DMS53 (cell line): Measurements from ENCODE around the gene RTN4R.
"Not testable (repeated sequence)": the region's sequence is repeated elsewhere in the genome, so short reads cannot be mapped to it uniquely, and the experiment has no call there.

Source experiments
- DNase-seq: peaks from one replicate; lab custom pipeline; 2025; lab: John Stamatoyannopoulos, UW

RTN4R gene

DNA sequence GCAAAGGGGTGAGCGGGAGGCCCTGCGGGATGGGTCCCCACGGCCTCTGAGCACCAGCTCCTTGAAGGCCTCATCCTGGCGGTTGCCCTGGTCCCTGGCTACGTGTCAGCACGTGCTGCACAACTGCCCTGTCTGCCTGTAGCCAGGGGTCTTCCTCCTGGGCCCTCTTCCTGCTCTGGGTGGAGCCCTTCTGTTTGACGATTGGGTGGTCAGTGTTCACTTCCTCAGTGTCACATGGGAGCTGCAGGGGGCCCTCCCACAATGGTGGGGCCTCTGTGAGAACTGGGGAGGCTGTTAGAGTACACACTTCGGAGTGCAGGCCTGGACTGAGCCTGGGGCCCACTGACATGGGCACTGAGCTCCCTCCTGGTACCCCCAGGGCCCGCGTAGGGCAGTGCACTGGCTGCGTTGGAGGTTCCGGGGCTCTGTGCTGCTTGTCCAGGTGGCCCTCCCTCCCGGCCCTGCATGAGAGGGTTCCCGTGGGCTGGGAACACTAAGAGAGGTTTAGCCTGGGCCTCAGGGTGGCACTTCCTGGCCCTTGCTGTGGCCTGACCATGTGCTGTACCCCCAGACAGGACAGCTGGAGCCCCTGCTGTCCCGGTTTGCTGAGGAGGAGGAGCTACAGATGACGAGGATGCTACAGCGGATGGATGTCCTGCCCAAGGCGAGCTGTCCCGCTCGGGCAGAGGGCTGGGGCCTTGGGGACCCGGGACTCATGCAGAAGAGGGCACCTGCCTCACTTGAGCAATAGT is 38.0 kb upstream of the RTN4R start:
- DNase-seq = no peak

DNA sequence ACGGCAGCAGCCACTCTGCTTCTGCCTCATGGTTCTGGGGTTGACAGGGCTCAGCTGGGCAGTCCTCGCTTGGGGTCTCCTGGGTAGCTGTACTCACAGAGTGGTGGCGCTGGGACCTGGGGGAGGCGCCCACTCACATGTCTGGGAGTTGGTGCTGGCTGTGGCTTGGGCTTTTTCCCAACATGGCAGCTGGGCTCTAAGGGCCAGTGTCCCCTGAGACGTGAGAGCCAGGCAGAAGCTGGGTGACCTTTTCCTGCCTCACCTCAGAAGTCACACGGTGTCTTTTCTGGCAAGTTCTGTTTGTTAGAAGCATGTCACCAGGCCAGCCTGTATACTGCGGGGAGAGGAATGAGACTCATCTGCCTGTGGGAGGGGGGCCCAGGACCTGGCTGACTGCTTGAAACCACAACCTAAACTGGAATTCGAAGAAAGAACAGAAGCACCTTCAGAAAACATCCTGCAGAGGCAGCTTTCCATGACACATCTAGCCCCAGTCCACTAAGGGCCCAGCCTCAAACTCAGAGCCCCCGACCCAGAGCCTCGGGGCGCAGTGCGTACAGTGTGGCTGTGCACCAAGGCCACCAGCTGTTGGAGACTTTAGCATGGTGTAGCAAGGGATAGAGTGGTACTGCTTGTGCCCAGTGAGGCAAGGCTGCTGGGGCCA is 37.2 kb upstream of the RTN4R start:
- not testable (repeated sequence) for DNase-seq

DNA sequence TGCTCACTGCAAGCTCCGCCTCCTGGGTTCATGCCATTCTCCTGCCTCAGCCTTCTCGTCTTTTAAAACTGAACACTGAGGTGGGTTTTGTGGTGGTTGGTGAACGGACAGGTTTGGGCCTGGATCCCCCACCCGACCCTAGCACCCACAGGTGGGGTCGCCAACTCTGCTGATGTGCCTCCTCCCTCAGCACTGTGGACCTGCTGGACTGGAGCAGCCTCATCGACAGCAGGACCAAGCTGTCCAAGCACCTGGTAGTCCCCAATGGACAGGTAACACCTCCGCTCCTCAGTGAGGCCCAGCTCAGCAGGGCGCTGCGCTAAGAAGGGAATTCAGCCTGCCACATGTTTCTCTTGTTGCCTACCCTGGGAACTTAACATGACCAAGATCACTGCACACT is 36.5 kb upstream of the RTN4R start:
- no peak for DNase-seq

DNA sequence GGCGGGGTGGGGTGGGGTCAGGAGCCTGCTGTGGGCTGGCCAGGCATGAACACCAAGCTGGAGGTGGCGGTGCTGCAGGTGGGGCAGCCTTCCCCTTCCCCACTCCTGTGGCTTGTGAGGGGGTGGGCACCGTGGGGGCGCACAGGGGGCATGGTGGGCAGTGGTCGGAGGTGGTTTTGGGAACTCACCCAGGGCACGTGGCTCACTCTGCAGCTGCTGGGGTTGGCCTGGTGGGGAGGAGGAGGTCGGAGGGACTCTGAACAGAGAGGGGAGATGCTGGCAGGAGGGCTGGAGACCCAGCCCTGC is 35.1 kb upstream of the RTN4R start:
- DNase-seq = not testable (repeated sequence)

DNA sequence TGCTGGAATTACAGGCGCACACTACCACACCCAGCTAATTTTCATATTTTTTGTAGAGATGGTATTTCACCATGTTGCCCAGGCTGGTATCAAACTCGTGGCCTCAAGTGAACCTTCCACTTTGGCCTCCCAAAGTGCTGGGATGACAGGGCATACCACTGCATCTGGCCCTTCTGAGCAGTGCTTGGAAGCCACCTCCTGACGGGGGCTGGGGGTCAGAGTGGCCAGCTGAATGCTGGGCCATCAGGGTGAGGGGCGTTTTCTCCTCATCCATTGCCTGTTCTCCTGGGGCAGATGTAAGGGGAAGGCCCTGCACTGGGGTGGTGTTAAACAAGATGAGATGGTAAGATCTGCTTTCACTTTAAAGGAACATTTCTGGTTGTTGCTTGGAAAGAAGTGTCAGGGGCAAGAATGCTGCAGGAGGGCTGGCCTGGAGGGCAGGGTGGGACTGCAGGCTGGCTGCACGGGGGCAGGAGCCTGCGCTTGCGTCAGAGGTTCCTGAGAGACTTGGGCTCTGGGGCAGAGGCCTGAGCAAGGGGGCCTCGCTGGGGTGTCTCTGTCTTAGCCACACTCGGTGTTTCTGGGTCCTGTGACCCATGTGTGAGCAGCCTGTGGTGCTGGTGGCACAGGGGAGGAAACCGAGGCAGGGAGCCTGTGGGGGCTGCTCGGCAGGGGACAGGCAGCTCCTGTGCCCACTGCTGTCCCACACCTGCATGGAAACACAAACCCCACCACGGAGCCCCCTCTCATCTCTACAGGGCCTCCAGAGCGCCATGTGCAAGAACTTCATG is 34.5 kb upstream of the RTN4R start:
- no peak for DNase-seq

DNA sequence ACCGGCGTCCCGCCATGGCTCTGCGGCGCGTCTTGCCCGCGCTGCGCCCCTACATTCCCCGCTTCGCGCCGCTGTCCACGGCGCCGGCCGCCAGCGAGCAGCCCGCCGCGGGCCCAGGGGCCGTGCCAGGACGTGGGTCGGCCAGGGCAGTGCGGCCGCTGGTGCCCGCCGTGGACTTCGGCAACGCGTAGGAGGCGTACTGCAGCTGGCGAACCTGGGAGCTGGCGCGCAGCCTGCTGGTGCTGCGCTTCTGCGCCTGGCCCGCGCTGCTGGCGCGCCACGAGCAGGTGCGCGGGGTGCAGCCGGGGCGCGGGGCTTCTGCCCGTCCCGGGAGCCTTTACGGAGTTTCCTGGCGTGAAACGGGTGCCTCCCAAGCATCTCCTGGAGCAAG is 31.6 kb upstream of the RTN4R start:
- DNase-seq = peak; percentile 70

DNA sequence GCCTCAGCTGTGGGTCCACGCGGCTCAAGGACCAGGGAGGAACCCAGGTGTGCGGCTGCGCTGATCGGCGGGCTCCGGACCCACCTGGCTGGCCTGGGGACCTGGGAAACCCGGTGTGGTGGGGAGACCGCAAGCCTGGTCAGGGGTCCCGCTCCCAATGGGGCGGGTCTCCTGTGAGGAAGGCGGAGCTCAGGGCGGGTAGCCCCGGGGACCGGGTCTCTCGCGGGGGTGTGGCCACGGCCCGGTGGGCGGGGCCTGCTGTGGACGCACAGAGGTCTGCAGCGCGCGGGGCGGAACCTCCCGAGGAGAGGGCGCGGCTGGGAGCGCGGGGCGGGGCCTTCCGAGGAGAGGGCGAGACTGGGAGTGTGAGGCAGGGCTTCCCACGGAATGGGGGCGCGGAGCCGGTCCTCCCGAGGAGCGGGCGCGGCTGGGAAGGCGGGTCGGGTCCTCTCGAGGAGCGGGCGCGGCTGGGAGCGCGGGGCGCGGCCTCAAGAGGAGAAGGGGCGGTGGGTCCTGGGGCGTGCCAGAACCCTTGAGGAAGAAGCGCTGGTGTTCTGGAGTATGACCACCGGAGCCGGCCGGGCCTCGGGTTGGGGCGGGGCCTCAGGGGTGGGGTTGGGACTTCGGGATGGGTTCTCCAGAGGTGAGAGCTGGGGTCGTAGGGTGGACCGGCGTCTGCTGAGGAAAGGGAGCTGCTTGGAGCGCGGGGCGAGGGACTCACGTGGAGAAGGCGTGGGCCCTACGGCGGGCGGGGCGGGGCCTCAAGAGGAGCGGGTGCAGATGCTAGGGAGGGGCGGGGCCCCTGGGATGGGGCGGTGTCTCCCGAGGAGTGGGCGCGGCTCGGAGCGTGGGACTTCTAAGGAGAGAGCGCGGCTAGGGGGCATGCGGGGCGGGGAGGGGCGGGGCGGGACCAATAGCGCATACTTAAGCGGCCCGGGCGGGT is 31.0 kb upstream of the RTN4R start:
- DNase-seq = peak; percentile 80

DNA sequence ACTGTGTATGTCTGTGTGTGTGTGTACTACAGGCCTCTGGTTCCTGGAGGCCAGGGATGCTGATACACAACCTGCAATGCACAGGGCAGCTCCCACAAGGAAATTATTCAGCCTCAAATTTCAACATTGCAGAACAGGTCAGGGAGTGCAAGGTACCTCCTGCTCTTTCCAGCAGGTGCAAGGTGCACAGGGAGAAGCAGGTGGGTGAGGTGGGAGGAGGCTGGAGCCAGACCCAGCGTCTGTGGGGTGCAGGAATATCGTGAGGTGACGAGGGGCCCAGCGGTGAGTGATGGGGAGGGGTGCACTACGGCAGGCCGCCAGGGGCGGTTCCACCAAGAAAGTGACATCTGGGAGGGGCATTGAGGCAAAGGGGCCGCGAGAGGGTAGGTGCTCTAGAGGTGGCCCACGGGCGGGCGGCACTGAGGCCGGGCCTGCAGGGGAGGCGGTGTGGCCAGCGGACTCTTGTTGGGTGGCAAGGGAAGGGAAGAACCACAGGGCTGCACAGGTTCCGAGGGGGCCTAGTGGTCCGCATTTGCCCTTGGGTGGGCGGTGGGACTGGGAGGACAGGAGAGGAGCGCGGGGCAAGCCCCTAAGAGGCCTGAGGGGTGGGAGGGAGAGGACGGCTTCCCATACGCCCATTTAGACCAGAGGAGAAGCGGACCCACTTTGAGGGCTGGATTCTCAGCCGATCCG is 30.1 kb upstream of the RTN4R start:
- peak; percentile 36 for DNase-seq

DNA sequence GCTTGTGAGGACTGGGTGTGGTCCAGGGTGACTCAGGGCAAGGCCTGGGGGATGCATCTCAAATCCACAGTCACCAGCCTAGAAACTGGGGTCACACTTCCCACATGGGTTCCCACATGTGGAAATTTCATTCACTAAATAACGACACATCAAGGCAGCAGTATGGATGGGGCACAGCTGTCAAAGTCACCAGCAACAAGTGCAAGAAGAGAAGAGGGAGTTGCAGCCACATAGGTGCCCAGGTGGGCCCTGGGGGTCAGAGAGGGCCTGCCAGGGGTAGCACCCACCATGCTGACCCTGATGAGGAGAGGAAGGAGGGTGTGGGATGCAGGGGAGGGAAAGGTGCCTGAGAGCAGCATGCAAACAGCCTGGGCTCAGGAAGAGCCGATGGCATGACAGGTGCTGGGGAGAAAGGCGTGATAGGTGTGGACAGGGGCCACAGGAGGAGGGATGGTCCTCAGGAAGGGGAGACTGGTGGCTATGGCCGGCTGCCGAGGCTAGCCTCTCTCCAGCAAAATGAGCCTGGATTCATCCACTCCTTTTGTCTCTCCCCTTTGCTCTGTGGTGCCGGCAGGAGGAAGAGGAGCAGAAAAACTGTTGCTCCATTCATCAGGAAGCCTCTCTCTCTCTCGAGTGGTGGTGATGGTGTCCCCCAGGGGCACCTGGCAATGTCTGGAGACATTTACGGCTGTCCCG is 29.4 kb upstream of the RTN4R start:
- DNase-seq = no peak

DNA sequence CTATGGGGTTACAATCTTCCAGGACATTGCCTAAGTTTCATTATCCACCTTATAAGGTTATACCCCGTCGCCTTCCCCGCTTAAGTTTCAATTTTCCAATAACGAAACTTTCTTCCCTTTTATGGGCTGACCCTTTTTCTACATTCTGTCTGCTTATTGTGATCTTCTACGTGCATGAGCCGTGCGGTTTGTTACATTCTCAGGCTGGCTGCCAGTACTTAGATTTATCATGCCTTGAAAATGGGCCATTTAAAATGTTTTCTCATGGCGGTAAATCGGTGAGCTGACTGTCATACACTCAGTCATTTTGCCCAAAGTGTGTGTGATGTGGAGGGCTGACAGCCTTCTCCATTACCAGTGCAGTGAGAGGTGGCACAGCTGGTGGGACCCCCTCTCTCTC is 28.5 kb upstream of the RTN4R start:
- DNase-seq = no peak

DNA sequence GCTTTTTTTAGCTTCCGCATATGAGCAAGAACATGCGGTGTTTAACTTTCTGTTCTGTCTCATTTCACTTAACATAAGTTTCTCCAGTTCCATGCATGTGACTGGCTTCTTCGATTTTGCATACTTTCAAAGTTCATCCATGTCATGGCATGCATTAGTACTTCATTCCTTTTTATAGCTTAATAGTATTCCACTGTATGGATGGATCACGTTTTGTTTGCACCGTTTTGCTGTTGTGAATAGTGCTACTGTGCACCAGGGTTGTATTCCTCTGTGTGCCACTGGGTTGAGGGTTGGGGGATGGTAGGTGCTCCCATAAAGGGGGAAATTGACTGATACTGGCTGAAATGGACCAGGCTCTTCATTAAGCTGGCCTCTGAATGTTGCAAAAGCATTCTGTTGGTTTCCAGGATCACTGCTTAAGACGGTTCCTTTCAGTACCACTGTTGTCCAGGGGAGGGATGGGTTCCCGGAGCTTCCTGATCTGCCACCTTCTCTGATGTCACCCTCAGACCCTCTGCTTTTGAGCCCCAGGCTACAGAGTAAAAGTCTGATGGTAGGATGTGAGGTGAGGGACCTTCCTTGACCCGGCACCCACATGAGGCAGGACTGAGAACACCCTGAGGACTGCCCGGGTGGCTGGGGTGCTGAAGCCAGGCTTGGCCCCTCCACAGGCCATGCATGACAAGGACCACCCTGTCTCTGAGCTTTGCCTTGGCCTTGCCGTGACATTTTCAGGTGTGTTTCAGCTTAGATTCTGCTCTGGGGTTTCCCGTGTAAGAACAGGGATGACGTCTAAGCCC is 27.3 kb upstream of the RTN4R start:
- DNase-seq = no peak

DNA sequence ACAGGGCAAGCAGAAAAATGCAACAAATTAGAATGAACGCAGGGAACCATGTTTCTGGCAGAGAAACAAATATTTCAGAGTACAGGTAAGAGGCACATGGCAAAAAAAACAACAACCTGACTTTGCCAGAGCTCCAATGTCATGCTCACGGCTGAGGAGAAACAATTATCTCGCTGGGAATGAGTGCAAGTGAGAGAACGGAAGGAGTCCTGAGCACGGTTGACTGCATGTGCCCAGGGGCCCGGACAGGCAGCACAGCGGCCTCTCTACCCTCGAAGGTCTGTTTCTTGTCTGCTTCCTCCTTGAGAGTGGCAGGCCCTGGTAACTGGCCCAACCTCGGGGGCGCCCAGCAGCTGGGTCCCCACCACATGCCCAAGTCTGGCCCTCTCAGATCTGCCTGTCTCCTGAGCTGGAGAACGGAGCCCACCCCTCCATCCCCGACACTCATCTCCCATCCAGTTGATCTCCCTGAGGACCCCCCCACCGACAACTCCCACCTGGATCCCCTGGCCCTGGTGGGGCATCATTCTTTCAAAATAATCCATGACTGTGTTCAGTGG is 24.6 kb upstream of the RTN4R start:
- no peak for DNase-seq

DNA sequence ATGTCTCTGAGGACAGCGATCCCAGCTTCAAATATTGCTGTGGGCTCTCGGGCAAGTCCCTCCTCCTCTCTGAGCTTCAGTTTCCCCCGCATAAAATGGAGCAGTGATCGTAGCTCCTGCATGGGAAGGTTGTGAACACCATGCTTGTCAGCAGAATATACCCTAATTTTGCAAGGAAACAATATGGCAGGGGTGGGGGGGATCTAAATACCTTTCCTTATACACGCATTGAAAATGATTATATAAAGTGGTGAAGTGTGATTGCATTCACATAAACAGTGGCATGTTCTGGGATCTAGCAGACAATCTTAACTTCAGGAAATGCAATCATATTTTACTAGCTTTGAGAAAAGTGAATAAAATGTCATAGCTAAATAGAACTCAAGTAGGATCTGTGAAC is 24.0 kb upstream of the RTN4R start:
- no peak for DNase-seq

DNA sequence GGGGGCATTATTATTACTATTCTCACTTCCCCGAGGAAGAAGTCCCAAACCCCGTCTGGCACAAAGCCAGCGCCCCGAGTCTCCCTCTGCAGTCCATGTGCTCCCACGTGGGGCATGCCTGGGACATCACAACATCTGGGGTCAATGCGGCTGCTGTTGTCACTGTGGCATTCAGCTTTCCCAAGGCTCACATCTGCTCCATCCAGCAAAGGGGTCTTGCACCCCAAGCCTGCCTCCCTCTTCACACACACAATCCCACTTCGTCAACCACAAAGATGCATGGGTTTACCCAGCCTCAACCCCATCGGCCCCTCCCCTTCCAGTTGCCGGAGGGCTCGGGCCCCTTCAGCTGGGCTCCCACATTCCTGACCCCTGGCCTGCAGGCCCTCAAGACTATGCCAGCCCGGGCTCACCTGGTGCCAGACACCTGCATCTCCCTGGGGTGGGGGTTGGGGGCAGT is 23.5 kb upstream of the RTN4R start:
- no peak for DNase-seq

DNA sequence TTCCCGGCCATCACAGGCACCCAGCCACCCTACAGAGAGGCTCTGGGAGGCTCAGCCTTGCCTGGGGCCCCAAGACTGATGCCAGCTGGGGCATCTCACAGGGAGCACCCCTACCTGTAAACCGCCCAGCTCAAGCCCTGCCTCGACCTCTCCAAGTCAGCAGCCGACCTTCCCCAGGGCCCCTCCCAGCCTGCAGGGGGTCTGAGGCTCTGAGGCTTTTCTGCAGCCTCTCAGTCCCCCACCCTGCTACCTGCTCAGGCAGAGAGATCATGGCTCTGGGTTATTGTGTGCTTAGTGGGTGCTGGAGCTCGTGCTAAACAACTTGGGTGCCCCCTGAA is 23.1 kb upstream of the RTN4R start:
- no peak for DNase-seq

DNA sequence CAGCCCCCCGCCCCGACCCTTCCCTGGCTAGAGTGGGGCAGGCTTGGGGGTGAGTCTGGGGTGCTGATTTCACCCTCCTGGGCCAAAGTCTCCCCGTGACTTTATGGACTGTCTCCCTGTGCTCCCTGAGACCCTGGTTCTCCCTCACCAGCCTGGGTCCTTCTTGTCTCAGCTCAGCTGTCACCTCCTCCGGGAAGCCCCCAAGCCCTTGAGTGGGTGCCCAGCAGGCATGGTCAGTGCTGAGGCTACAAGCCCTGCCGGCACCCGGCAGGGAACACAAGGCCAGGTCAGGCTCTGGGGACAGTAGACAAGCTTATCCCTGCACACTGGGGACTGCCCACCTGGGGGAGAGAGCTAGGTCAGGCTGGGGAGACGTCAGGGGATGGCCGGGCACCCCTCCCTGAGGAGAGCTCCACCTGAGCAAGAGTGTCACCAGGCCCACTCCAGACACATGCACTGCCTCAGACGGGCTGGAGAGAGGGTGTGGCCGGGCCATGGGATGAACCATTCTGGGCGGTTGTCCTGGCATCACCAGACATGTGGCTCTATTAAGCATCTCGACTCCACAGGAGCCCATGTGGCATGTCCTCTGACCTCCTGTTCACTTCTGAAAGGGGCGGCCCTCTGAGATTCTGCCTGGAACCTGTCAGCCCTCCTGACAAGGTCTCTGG is 22.6 kb upstream of the RTN4R start:
- DNase-seq = no peak

DNA sequence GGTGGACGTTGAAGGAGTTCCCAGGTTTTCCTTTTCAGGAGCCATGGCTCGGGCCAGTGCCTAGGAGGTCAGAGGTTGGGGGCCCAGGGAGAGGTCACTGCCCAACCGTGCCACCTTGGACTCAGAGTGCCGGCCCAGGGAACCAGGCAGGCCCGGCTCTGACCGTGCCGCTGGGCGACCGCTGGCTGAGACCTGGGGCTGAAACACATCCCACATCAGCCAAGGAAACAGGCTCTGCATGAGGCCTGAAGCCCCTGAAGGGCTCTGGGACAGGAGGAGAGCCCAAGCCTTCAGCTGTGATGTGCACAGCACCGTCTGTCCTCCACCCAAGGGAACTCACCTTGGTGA is 21.9 kb upstream of the RTN4R start:
- no peak for DNase-seq

DNA sequence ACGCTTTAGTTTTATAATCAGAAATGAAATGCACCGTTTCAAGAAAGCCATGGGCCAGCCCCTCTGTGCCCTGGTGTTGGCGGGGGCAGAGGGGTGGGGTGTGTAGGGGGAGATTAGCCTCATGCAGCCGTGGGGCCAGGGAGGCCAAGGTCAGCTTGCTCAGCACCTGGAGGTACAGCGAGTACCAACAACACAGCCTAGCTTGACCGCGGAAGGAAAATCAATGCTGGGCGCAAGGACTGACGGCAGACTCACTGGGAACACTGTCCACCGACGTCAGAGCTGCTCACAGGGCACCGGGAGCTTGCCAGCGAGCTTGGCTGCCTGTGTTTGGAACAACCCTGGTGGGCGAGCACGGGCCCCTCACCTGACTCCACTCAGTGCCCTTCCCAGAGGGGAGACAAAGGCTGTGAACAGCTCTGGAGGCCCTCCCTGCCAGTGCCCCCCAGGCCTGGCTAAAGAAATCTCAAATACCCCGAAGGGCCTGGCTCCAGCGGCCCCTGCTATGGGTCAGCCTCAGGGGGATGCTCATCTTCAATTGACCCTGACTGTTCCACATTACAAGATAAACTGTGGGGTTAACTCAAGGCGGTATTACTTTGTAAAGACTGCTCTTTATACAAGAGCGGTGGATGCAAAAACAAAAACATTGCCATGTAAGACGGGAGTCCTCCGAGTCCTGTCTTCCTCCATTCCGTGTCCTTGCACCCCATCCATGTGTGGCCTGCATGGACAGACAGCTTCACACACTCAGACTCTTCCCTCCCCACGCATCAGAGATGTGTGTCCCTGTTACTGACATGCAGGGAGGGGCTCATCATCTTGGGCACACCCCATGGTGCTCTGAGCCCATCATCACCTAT is 21.3 kb upstream of the RTN4R start:
- DNase-seq = not testable (repeated sequence)
